Activated naive CD4-positive, alpha-beta T cell treated with anti-CD3 and anti-CD28 coated beads for 36 hours (primary cell): ENCODE measurements around the gene TMEM41B. TPM values are rescaled to one million over a fixed set of nuclear protein-coding genes. Genes with fewer than 3 reads are reported as not detected.
"Not testable (repeated sequence)": the region's sequence is repeated elsewhere in the genome, so short reads cannot be mapped to it uniquely, and the experiment has no call there.

Source experiments
- CTCF ChIA-PET: fragments of 350-600 bp; sonication (Branson Sonifier 250); formaldehyde crosslinking; loops from one replicate; lab custom pipeline; 2021; ENCODE audit warnings: antibody characterized with exemption; lab: Charles Lee
- DNase-seq: peaks from one replicate; pipeline ENCODE4 v3.0.0-alpha.2; 2020
- H3K27ac Mint-ChIP-seq: one replicate; pipeline ENCODE4 v1.8.0; 2021; ENCODE audit warnings: mild to moderate bottlenecking, mixed read lengths
- H3K27me3 Mint-ChIP-seq: one replicate; pipeline ENCODE4 v1.8.0; 2021; ENCODE audit warnings: low read depth, mixed read lengths
- H3K36me3 Mint-ChIP-seq: one replicate; pipeline ENCODE4 v1.8.0; 2021; ENCODE audit warnings: low read depth, mixed read lengths
- H3K4me1 Mint-ChIP-seq: one replicate; pipeline ENCODE4 v1.8.0; 2021; ENCODE audit warnings: low read depth, mixed read lengths
- H3K4me3 Mint-ChIP-seq: one replicate; pipeline ENCODE4 v1.8.0; 2021; ENCODE audit warnings: mild to moderate bottlenecking, moderate library complexity, mixed read lengths
- H3K9me3 Mint-ChIP-seq: one replicate; pipeline ENCODE4 v1.8.0; 2021; ENCODE audit warnings: mixed read lengths
- intact Hi-C: fragments of 100-400 bp; cut with micrococcal nuclease; formaldehyde crosslinking; loops from one replicate; pipeline ENCODE4 v1.15.1; 2023
- total RNA-seq, 2 experiments: library from RNA; stranded (reverse); gene quantifications; one replicate each; pipeline ENCODE4 v1.2.3, GENCODE V29; 2021

Gene TMEM41B
- total RNA-seq, 2 experiments from 2014 or later, result 27.8 to 30.5 TPM

DNA sequence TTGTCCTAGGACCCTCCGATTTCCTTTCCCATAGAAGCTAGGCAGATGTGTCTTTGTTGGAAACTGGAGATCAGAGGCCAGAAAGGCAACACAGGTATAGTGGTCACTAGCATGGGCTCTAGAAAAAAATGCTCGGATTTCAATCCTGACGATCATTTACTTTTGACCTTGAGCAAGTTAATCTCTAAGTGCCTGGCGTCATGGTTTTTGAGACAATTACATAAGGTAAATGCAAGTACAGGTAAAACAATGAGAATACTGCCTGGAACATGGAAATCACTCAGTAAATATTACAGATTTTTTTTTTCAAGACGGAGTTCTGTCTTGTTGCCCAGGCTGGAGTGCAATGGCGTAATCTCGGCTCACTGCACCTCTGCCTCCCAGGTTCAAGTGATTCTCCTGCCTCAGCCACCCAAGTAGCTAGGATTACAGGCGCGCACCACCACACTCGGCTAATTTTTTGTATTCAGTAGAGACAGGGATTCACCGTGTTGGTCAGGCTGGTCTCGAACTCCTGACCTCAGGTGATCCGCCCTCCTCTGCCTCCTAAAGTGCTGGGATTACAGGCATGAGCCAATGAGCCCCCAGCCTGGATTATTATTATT, 48.2 kb downstream of the TMEM41B start:
- peaks cover 1% of the 10 kb centered on the region for H3K36me3 Mint-ChIP-seq
- H3K27ac Mint-ChIP-seq, result peak overlapping the region; percentile 60
- peaks cover 3% of the 10 kb centered on the region for H3K27me3 Mint-ChIP-seq
- DNase-seq, result no peak
- intact Hi-C loops, result no loop called here
- CTCF ChIA-PET, result interaction anchor here (0.6 to 2.2 kb wide), 2 partner anchors 47 to 70 kb away, joined by 3 to 5 read pairs; no protein-coding TSS in a partner anchor
- H3K4me1 Mint-ChIP-seq, result peaks cover 24% of the 10 kb centered on the region
- H3K4me3 Mint-ChIP-seq, result peak overlapping the region; percentile 65
- H3K9me3 Mint-ChIP-seq, result no peaks in the 10 kb centered on the region

DNA sequence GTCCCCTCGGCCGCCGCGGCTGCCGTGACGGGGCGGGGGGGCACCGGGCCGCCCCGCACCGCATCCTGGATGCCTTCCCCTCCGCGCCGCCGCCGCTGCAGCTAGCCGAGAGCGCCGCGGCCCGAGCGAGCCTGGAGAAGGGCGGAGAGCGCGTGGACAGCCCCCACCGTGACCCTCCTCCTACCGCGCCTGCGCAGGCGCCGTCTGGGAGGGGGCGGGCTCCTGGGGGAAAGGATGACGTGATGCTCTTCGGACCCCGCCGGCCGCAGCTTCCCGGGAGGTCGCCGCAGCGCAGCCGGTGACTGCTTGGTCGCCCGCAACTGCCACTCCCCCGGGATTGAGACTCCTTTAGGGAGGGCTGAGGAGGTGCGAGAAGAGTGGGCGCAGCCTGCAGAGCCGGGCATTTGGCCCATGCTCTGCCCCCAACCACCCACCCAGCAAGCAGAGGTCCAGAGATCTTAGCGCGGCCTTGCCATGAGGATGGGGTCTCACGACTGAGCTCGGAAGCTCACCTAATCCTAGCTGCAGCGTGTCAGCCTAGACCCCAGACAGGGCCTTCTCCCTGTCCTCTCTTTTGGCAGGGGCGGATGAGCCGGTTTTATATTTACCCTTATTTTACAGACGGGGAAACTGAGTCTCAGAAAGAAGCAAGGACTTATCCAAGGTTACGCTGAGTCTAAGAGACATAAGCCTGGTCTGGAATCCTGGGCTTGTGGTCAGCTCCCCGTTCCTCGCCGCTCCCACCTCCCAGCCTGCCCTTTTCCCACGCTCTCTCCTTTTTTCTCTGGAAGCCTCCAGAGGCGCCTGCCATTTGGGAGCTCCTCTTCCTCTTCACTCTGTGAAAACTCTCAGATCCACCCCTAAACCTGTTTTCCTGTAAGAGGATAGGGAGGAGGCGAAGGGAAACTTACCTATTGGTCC, 48.9 kb downstream of the TMEM41B start, which contains the start of gene DENND5A:
DENND5A (minus strand) TSS at position 140 of the 921 bp plus-strand sequence. CDS start 281 bp downstream, outside the sequence.
- Mint-ChIP-seq H3K9me3 (no peaks in the 10 kb centered on the region), H3K27me3 (peaks cover 3% of the 10 kb centered on the region), H3K4me1 (peaks cover 30% of the 10 kb centered on the region), H3K36me3 (peaks cover 1% of the 10 kb centered on the region), H3K4me3 (peak within 1 kb of the TSS; percentile 84), H3K27ac (peak within 1 kb of the TSS; percentile 95)
- DNase-seq, result peak; percentile 62
- intact Hi-C loops, result loop anchor here (2.0 kb wide), 1 partner anchor 347 kb away; no protein-coding TSS in a partner anchor
- CTCF ChIA-PET, result interaction anchor here (0.6 to 2.2 kb wide), 2 partner anchors 19 to 48 kb away, joined by 4 to 5 read pairs; no protein-coding TSS in a partner anchor

DNA sequence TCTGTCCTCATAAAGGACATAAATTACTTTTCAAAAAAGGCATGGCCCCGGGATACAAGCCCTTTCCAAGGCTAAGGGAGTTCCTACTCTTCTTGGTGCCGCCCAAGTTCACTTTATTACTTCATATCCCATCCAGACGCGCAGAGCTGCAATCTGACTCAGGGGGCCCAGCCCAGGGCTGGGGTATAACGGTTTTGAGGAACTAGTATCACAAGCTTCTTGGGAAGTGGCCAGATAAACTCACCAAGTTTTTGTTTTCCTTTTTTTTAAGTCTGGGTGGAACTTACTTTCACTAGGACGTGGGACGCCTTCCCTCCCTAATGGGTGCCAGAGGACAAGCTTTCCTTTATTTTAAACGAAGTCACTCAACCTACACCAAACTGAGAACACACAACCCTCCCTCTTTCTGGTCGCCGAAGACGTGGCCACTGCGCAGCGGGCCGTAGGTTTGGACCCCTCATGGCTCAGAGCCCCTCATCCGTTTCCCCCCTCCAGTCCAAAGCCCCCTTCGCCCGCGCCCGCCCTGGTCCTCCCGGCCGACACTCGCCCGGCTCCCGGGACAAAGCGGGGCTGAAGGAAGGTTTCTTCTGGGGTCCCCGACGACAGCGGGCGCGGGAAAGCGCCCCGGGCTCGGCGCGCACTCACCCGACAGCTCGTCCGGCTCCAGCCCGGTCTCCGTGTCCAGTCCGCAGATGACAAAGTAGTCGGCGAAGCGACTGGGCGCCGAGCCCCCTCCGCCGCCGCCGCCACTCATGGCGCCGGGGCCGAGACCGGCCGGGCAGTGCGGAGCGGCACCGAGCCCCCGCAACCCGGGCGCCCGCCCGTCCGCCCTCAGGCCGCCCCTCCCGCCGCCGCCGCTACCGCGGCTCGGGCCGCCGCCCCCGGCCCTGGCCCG, 49.8 kb downstream of the TMEM41B start:
- DNase-seq, result peak; percentile 70
- Mint-ChIP-seq H3K36me3 (peaks cover 1% of the 10 kb centered on the region), H3K4me3 (peak overlapping the region; percentile 84), H3K9me3 (no peaks in the 10 kb centered on the region), H3K4me1 (peaks cover 35% of the 10 kb centered on the region), H3K27ac (peak overlapping the region; percentile 95), H3K27me3 (peaks cover 3% of the 10 kb centered on the region)
- intact Hi-C loops, result loop anchor here (1.0 to 5.0 kb wide), 15 partner anchors 14 to 352 kb away; partner anchors contain the start of genes AKIP1, IPO7 and TMEM41B
- CTCF ChIA-PET, result interaction anchor here (2.2 kb wide), 1 partner anchor 49 kb away, joined by 5 read pairs; no protein-coding TSS in a partner anchor

DNA sequence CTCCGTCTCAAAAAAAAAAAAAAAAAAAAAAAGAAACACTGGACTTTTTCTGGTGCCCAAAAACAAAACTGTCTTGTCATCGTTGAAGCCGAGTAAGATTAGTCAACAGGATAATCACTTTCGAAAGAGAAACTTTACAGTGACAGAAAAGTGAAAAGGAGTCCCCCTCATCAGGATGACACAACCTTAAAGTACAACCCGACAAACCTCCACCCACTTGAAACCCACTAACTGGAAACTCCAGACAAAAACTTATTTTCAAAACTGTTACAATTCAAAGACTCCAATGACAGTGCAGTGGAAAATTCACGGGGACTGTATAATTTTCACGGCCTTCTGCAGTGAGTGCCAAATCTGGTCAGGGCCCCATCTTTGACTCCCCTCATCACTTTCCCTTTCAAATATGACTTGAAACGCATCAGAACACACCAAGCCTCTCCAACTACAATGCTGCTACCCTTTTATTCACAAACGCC, 50.5 kb downstream of the TMEM41B start:
- CTCF ChIA-PET, result interaction anchor here (2.2 kb wide), 1 partner anchor 49 kb away, joined by 5 read pairs; no protein-coding TSS in a partner anchor
- peak overlapping the region; percentile 84 for H3K4me3 Mint-ChIP-seq
- peaks cover 1% of the 10 kb centered on the region for H3K36me3 Mint-ChIP-seq
- intact Hi-C loops, result loop anchor here (1.0 to 5.0 kb wide), 15 partner anchors 14 to 352 kb away; partner anchors contain the start of genes AKIP1, IPO7 and TMEM41B
- H3K4me1 Mint-ChIP-seq, result peaks cover 35% of the 10 kb centered on the region
- DNase-seq, result peak; percentile 77
- peak overlapping the region; percentile 95 for H3K27ac Mint-ChIP-seq
- H3K9me3 Mint-ChIP-seq, result no peaks in the 10 kb centered on the region
- peaks cover 3% of the 10 kb centered on the region for H3K27me3 Mint-ChIP-seq

DNA sequence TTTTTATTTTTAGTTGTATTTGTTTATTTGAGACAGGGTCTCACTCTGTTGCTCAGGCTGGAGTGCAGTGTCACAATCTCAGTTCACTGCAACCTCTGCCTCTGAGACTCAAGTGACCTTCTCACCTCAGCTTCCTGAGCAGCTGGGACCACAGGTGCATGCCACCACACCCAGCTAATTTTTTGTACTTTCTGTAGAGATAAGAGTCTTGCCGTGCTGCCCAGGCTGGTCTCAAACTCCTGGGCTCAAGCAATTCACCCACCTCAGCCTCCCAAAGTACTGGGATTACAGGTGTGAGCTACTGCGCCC, 53.6 kb downstream of the TMEM41B start:
- H3K27ac Mint-ChIP-seq, H3K27me3 Mint-ChIP-seq, H3K9me3 Mint-ChIP-seq, H3K4me3 Mint-ChIP-seq, H3K36me3 Mint-ChIP-seq: not testable (repeated sequence)
- intact Hi-C loops, result loop anchor here (5.0 kb wide), 1 partner anchor 348 kb away; the partner anchor contains the start of gene AKIP1
- peaks cover 40% of the 10 kb centered on the region for H3K4me1 Mint-ChIP-seq
- DNase-seq, result peak; percentile 30
- CTCF ChIA-PET, result interaction anchor here (0.5 to 0.6 kb wide), 2 partner anchors 49 to 301 kb away, joined by 3 read pairs; no protein-coding TSS in a partner anchor

DNA sequence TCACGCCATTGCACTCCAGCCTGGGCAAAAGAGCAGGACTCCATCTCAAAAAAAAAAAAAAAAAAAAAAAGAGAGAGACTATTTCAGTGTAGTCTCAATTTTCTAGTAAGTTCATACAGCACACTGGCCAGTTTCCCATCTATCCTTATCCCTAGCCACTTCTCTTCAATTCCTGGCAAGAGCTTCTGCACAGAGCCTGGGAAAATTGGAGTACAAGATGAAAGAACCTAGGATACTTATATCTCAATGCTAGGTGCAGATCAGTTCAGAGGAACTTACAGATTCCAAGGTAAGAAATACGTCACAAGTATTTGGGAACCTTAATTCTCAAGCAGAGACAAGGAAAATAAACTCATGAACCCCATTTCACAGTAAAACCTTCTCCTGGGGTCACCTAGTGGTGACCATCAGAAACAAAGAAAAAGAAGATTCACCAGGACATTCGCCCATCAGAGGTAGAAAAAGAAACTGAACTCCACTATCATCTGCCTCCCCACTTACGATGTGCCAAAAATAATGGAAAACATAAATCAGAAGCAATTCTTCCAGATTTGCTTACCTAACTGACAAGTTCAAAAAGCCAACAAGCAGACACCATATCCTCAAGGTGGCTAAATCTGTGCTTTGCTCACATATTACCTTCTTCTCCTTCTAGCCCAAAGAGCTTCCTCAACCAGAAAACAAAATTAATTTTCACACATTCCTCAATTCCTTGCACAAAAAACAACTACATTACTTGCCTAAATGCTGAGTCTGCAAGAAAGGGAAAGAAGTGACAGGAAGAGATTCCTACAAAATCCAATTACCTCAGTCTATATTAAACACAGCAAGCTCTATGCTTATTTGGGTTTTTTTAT, 54.2 kb downstream of the TMEM41B start:
- Mint-ChIP-seq H3K27me3 (no peaks in the 10 kb centered on the region), H3K27ac (no peak overlapping the region), H3K4me3 (no peak overlapping the region), H3K4me1 (peaks cover 39% of the 10 kb centered on the region), H3K36me3 (peaks cover 9% of the 10 kb centered on the region), H3K9me3 (peaks cover 5% of the 10 kb centered on the region)
- DNase-seq, result no peak
- intact Hi-C loops, result loop anchor here (5.0 kb wide), 1 partner anchor 348 kb away; the partner anchor contains the start of gene AKIP1
- CTCF ChIA-PET, result interaction anchor here (0.5 to 0.9 kb wide), 4 partner anchors 48 to 301 kb away, joined by 3 to 4 read pairs (median 3); no protein-coding TSS in a partner anchor

DNA sequence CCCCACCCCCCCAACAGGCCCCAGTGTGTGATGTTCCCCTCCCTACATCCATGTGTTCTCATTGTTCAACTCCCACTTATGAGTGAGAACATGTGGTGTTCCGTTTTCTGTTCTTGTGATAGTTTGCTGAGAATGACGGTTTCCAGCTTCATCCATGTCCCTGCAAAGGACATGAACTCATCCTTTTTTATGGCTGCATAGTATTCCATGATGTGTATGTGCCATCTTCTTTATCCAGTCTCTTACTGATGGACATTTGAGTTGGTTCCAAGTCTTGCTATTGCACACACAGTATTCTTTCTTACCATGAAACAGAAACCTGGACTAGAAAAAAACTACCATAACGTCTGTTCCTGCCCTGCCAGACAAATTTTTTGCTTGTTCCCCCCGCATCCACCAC, 56.1 kb downstream of the TMEM41B start:
- H3K27me3 Mint-ChIP-seq, CTCF ChIA-PET, H3K27ac Mint-ChIP-seq, DNase-seq, H3K9me3 Mint-ChIP-seq, intact Hi-C loops, H3K4me3 Mint-ChIP-seq: not testable (repeated sequence)
- Mint-ChIP-seq H3K4me1 (peaks cover 37% of the 10 kb centered on the region), H3K36me3 (peaks cover 11% of the 10 kb centered on the region)

DNA sequence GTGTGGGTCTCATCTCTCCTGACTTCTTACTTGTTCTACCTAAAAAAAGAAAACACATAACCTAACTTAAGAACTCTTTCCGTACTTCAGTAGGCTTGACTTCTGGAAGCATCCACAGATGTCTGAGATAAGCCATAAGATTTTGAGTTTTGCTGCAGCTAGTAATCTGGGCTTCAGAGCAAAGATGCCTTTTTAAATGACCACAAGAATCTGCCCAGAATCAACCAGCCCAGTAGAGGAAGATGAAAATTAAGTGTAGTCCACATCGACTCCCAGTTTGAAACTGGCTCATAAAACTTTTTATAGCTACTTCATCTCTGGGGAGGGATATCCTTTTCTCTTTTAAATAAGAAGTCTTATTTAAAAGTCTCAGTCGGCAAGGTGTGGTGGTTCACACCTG, 60.0 kb downstream of the TMEM41B start:
- peaks cover 5% of the 10 kb centered on the region for H3K9me3 Mint-ChIP-seq
- H3K27ac Mint-ChIP-seq, result no peak overlapping the region
- H3K36me3 Mint-ChIP-seq, result peaks cover 11% of the 10 kb centered on the region
- H3K27me3 Mint-ChIP-seq, result no peaks in the 10 kb centered on the region
- peaks cover 45% of the 10 kb centered on the region for H3K4me1 Mint-ChIP-seq
- DNase-seq, result no peak
- intact Hi-C loops, result no loop called here
- CTCF ChIA-PET, result interaction anchor here (0.6 kb wide), 1 partner anchor 253 kb away, joined by 3 read pairs; no protein-coding TSS in a partner anchor
- H3K4me3 Mint-ChIP-seq, result no peak overlapping the region

DNA sequence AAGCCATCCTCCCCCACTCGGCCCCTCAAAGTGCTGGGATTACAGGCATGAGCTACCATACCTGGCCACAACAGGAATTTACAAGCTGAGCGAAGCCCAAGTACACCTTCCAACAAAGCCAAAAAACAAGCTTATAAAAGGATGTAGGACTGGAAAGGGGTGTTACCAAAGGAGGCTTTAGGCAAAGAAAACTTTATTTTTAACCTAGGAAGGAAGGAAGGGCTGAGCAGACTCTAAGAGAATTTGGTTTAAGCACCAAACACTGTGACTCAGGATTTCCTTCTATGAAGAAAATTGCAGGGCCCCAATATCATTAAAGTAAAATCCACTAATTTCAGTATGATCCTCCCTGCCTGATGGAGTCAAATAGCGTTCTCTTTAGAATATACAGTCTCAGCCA, 61.3 kb downstream of the TMEM41B start:
- H3K36me3 Mint-ChIP-seq, result peaks cover 5% of the 10 kb centered on the region
- H3K4me1 Mint-ChIP-seq, result peaks cover 50% of the 10 kb centered on the region
- H3K4me3 Mint-ChIP-seq, result no peak overlapping the region
- intact Hi-C loops, result no loop called here
- H3K9me3 Mint-ChIP-seq, result no peaks in the 10 kb centered on the region
- CTCF ChIA-PET, result interaction anchor here (0.8 kb wide), 1 partner anchor 613 kb away, joined by 3 read pairs; no protein-coding TSS in a partner anchor
- H3K27ac Mint-ChIP-seq, result no peak overlapping the region
- DNase-seq, result no peak
- no peaks in the 10 kb centered on the region for H3K27me3 Mint-ChIP-seq

DNA sequence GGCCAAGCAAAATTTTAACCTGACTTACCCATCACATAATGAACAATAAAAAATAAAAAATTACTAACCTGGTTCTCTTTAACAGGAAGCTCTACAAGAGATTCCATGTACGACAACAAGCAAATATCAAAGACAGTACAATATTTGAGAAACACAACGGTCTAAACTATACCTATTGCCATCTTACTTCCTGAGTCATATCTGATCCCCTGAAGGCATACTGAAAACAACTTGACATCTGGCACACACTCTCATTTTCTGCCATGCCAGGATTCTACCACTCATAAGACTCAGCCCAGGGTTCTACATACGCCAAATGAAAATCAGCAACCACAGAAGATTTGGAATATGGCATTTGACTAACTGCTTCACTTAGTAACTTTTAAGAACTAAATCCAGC, 63.1 kb downstream of the TMEM41B start:
- intact Hi-C loops, result loop anchor here (2.0 kb wide), 2 partner anchors 21 to 63 kb away; partner anchors contain the start of gene TMEM41B
- CTCF ChIA-PET, result interaction anchor here (0.6 to 1.6 kb wide), 6 partner anchors 12 to 247 kb away, joined by 3 read pairs; no protein-coding TSS in a partner anchor
- no peak overlapping the region for H3K4me3 Mint-ChIP-seq

More for the DNA sequence above, 63.1 kb downstream of the TMEM41B start:
- peak; percentile 35 for DNase-seq
- peaks cover 64% of the 10 kb centered on the region for H3K4me1 Mint-ChIP-seq
- no peaks in the 10 kb centered on the region for H3K27me3 Mint-ChIP-seq
- no peak overlapping the region for H3K27ac Mint-ChIP-seq
- no peaks in the 10 kb centered on the region for H3K9me3 Mint-ChIP-seq
- peaks cover 5% of the 10 kb centered on the region for H3K36me3 Mint-ChIP-seq
